H1 (cell line): ENCODE measurements around the gene CD276.

Source experiments
- BCL11A ChIP-seq, 2 experiments: IDR thresholded peaks; one replicate each; pipeline ENCODE4 v1.6.1; 2011; ENCODE audit warnings: low read depth in 2 of 2, low read length in 2 of 2, mild to moderate bottlenecking in 2 of 2
- CHD2 ChIP-seq: IDR thresholded peaks from 2 replicates; pipeline ENCODE4 v1.6.1; 2012; ENCODE audit warnings: low read length, improper control_type of control experiment
- CTCF ChIP-seq, 3 experiments: IDR thresholded peaks; 1 replicate in 2 of 3; 2 replicates in 1 of 3; pipeline versions ENCODE4 v1.5.1 to v1.6.1; 2011; ENCODE audit warnings: low read length in 3 of 3, mild to moderate bottlenecking in 3 of 3, inconsistent platforms in 2 of 3, low read depth in 1 of 3, moderate library complexity in 1 of 3; ENCODE audit not compliant: insufficient read depth in 1 of 3; ENCODE audit errors: control extremely low read depth in 1 of 3
- EP300 ChIP-seq, 2 experiments: IDR thresholded peaks; 1 replicate in 1 of 2; 2 replicates in 1 of 2; pipeline ENCODE4 v1.6.1; 2011 to 2012; ENCODE audit warnings: low read depth in 2 of 2, low read length in 2 of 2, mild to moderate bottlenecking in 2 of 2, borderline replicate concordance in 1 of 2, inconsistent platforms in 1 of 2, moderate library complexity in 1 of 2
- EZH2 ChIP-seq: fragments of 200-600 bp; sonication (generic); IDR thresholded peaks from 2 replicates; pipeline ENCODE4 v1.7.1; 2012; ENCODE audit warnings: low read depth, mild to moderate bottlenecking, moderate library complexity, low read length, inconsistent platforms; ENCODE audit not compliant: severe bottlenecking
- GABPA ChIP-seq: IDR thresholded peaks from 2 replicates; pipeline ENCODE4 v1.6.1; 2011; ENCODE audit warnings: mild to moderate bottlenecking, low read length, moderate library complexity, borderline replicate concordance; ENCODE audit not compliant: insufficient read depth
- MAFK ChIP-seq: IDR thresholded peaks from 2 replicates; pipeline ENCODE4 v1.6.1; 2012; ENCODE audit warnings: low read depth, mild to moderate bottlenecking, improper control_type of control experiment, low read length
- POU5F1 ChIP-seq: IDR thresholded peaks from 2 replicates; pipeline ENCODE4 v1.6.1; 2011; ENCODE audit warnings: low read depth, mild to moderate bottlenecking, low read length, moderate library complexity
- RFX5 ChIP-seq: IDR thresholded peaks from 2 replicates; pipeline ENCODE4 v1.6.1; 2011; ENCODE audit warnings: low read depth, low read length, improper control_type of control experiment, borderline replicate concordance
- RXRA ChIP-seq: IDR thresholded peaks from 2 replicates; pipeline ENCODE4 v1.6.1; 2011; ENCODE audit warnings: low read depth, mild to moderate bottlenecking, low read length, moderate library complexity; ENCODE audit not compliant: insufficient read depth
- TCF12 ChIP-seq: IDR thresholded peaks from 2 replicates; pipeline ENCODE4 v1.6.1; 2011; ENCODE audit warnings: low read depth, mild to moderate bottlenecking, low read length
- YY1 ChIP-seq: IDR thresholded peaks from 2 replicates; pipeline ENCODE4 v1.6.1; 2011; ENCODE audit warnings: low read depth, mild to moderate bottlenecking, low read length

GRCh38 chr15:73722425-73722824 lies 38.2 kb downstream of the CD276 start:
- TF ChIP-seq EP300 (IDR thresholded peaks at IDR 0.05; ENCODE audit: borderline replicate concordance in 1 of 2, low read depth in 2 of 2, low read length in 2 of 2) (no peak), CHD2 (no peak), CTCF (IDR thresholded peaks at IDR 0.05; ENCODE audit: control extremely low read depth in 1 of 3, insufficient read depth in 1 of 3, low read depth in 1 of 3, low read length in 3 of 3) (no peak), YY1 (no peak), TCF12 (no peak), RXRA (no peak), EZH2 (no peak), BCL11A (IDR thresholded peaks at IDR 0.05; ENCODE audit: low read depth in 2 of 2, low read length in 2 of 2) (no peak), MAFK (no peak), RFX5 (no peak), POU5F1 (no peak), GABPA (no peak)
